Heart right ventricle (tissue), 16 donors: ENCODE measurements around the gene GPN1. TPM values are rescaled to one million over a fixed set of nuclear protein-coding genes. Genes with fewer than 3 reads are reported as not detected.

ENCODE experiments used
- ATAC-seq, 8 donors: fragments of 200-7000 bp; cut with Tn5 transposase; one replicate each; pipeline ENCODE4 v1.9.1; 2020; ENCODE audit warnings: mild to moderate bottlenecking in 8 of 8, moderate library complexity in 8 of 8, moderate number of reproducible peaks in 1 of 8
- DNase-seq, 2 donors: peaks; one replicate each; pipeline ENCODE4 v3.0.0-alpha.2; 2020
- H3K27ac ChIP-seq, 10 donors: fragments of 200-600 bp; sonication (generic) in 2 of 10; one replicate each; pipeline versions ENCODE4 v1.5.0 to v1.8.0; 2020 to 2022; ENCODE audit warnings: mild to moderate bottlenecking in 3 of 10
- H3K27me3 ChIP-seq, 7 donors: fragments of 200-600 bp; one replicate each; pipeline ENCODE4 v1.8.0; 2021 to 2022; ENCODE audit warnings: mild to moderate bottlenecking in 2 of 7
- H3K36me3 ChIP-seq, 9 donors: fragments of 200-600 bp; sonication (generic) in 1 of 9; one replicate each; pipeline versions ENCODE4 v1.5.0 to v1.8.0; 2020 to 2022; ENCODE audit warnings: mild to moderate bottlenecking in 2 of 9
- H3K4me1 ChIP-seq, 9 donors: fragments of 200-600 bp; sonication (generic) in 1 of 9; one replicate each; pipeline versions ENCODE4 v1.5.0 to v1.8.0; 2020 to 2022; ENCODE audit warnings: mild to moderate bottlenecking in 4 of 9
- H3K4me3 ChIP-seq, 10 donors: fragments of 200-600 bp; sonication (generic) in 2 of 10; one replicate each; pipeline versions ENCODE4 v1.5.0 to v1.8.0; 2020 to 2022; ENCODE audit warnings: mild to moderate bottlenecking in 7 of 10, moderate library complexity in 2 of 10
- H3K9me3 ChIP-seq, 11 donors: fragments of 200-600 bp in 10 of 11; sonication (generic) in 2 of 11; one replicate each; pipeline versions ENCODE4 v1.5.0 to v1.8.0; 2013 to 2022; ENCODE audit warnings: mild to moderate bottlenecking in 2 of 11, control low read depth in 1 of 11, moderate library complexity in 1 of 11
- WGBS, 2 donors: extraction: QIAGEN DNeasy Blood & Tissue Kit; methylation state at CpG; one replicate each; pipeline ENCODE4 v1.1.7; 2013; ENCODE audit warnings: inconsistent platforms in 1 of 2; 5-methylcytosine and 5-hydroxymethylcytosine counted together
- intact Hi-C, 10 donors: fragments of 100-400 bp; cut with DNase I; formaldehyde crosslinking; loops; one replicate each; pipeline versions ENCODE4 v1.11.1 to v1.14.2; 2022
- polyA plus RNA-seq, 2 donors: library from polyadenylated mRNA; stranded (reverse); fragments of 200-250 nt; gene quantifications; one replicate each; pipeline ENCODE4 v1.2.3, GENCODE V29; 2013
- total RNA-seq, 10 donors: library from RNA; stranded (reverse); fragmentation: NEBNext Ultra II Directional in 3 of 10; extraction: Animal tissue kit (Norgen Biotek cat#: 25700) in 3 of 10; gene quantifications; one replicate each; pipeline versions ENCODE4 v1.2.1 to v1.2.4, GENCODE V29; 2021 to 2023
- TF ChIP-seq, protein P1 (sequence below), 9 donors: fragments of 200-600 bp; sonication (generic) in 2 of 9; IDR thresholded peaks; one replicate each; pipeline versions ENCODE4 v1.5.0 to v1.8.0; 2021 to 2022; ENCODE audit warnings: antibody characterized with exemption in 9 of 9, mild to moderate bottlenecking in 5 of 9, moderate library complexity in 1 of 9
- donor health status: Arrhythmogenic right ventricular cardiomyopathy.
- donor health status: ischemic (EF 13 %, LVEDD 7.1; RV severe dilation, severe dysfunction).
- donor health status: healthy with polysubstance abuse.
- donor health status: DM: no; HTN: yes; CAD: no.
- donor health status: DM: no; HTN: no; CAD: no.
- donor health status: ischemic (EF 25% LVEDD 6.9; RV normal size, moderate dysfunction).
- donor health status: ischemic (EF 25% LVEDD 5.7; RV mildly dilated, moderate dysfunction).
- donor health status: healthy.
- donor health status: DM: yes; HTN: yes; CAD: no.
- donor health status: Ischemic cardiomyopathy.
- donor health status: ischemic (EF 35%, LVEDD 5.7; RV mildly dilated, moderate dysfunction).
- donor health status: nonischemic (EF 11% LVEDD 7.7; RV severe dilation, severe dysfunction).
- donor health status: DM: yes; HTN: yes; CAD: no.
- donor health status: PGD.
- donor health status: ischemic (EF 29% LVEDD 5.4; RV normal size, mild dysfunction).
- donor health status: nonischemic (EF 23%, LVEDD 6.1; RV moderate dilation, normal function).

The GPN1 gene
- total and polyA plus RNA-seq, 12 donors: 6.5 to 25.6 (median 19.7) TPM

DNA sequence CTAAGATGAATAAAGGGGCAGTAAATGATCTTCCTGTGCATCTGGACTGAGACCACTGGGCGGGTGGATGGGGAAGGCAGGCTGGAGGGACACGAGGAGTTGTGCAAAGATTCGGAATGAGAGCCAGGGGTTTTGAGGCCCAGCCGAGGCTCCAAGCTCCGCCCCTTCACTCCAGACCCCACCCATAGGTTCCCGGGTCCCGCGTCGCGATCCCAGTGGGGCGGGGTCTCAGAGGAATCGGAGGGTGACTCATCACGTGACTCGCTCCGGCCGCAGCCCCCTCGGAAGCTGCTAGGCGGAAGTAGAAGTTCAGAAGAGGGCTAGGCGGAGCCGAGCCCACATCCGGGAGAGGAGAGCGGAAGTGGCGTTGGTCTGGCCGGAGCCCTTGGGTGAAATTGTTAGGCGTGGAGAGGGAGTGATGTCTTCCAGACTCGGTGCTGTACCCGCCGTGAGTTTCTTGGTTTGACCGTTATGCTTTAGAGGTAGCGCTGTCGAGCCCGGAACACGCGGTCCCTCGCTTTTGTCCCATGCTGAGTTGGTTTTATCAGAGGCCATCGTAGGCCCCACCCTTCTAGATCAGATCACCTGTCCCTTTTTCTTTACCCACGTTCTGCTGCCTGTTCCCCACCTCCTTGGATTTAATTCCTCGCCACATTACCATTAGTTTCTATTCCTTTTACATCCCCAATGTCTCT lies 46.0 kb upstream of the GPN1 start, which contains the start of gene ZNF512:
TSS of gene ZNF512 (plus strand) at position 348 of the 695 bp plus-strand sequence. CDS start at position 419, 71 bp downstream.
- TF ChIP-seq, protein P1, sequence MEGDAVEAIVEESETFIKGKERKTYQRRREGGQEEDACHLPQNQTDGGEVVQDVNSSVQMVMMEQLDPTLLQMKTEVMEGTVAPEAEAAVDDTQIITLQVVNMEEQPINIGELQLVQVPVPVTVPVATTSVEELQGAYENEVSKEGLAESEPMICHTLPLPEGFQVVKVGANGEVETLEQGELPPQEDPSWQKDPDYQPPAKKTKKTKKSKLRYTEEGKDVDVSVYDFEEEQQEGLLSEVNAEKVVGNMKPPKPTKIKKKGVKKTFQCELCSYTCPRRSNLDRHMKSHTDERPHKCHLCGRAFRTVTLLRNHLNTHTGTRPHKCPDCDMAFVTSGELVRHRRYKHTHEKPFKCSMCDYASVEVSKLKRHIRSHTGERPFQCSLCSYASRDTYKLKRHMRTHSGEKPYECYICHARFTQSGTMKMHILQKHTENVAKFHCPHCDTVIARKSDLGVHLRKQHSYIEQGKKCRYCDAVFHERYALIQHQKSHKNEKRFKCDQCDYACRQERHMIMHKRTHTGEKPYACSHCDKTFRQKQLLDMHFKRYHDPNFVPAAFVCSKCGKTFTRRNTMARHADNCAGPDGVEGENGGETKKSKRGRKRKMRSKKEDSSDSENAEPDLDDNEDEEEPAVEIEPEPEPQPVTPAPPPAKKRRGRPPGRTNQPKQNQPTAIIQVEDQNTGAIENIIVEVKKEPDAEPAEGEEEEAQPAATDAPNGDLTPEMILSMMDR (IDR thresholded peaks at IDR 0.05): peak in 1 of 9 donors; percentile 10
- whole genome bisulfite sequencing, 2 donors: 1% methylated on average over 38 of the region's 38 CpGs
- peaks cover 0 to 33% (median 12%) of the 10 kb centered on the region in 11 donors for H3K9me3 ChIP-seq
- H3K36me3 ChIP-seq: no peaks in the 10 kb centered on the region
- peak within 1 kb of the TSS; percentile 45 to 91 (median 72) for H3K4me3 ChIP-seq
- H3K27ac ChIP-seq: peak within 1 kb of the TSS in 9 of 10 donors; percentile 40 to 85 (median 75)
- intact Hi-C loops: loop anchor here in 2 of 10 donors (5.0 to 10.0 kb wide), 3 partner anchors 88 to 158 kb away; partner anchors contain the start of genes FNDC4 (in 1 of the 2), GCKR (in 1 of the 2) and NRBP1 (in 1 of the 2)
- H3K4me1 ChIP-seq: peaks cover 0 to 34% (median 20%) of the 10 kb centered on the region in 9 donors
- DNase-seq: peak; percentile 89
- H3K27me3 ChIP-seq: no peaks in the 10 kb centered on the region
- ATAC-seq: peak; percentile 95 to 98 (median 97)

DNA sequence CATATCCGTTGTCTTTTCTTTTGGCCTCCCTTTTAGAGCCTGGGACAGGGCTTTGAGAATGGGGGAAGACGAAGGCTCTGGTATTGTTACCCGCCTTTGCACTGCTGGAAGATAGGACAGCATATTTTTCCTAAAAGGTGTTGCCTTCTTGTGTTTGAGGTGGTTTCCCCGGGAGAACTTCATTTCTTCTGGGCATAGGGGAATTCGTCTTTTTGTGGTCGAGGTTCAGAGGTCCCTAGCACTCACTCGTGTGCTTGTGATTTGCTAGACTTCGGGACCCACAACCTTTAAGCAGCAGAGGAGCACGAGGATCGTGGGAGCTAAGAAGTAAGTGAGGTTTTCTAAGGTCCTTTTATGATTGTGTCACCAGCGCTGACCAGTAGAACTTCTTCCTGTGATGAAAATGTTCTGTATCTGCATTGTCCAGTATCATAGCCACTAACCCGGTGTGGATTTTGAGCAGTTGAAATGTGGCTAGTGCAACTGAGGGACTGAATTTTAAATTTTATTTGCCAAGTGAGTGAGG lies 45.4 kb upstream of the GPN1 start:
- ATAC-seq (peak in 4 of 8 donors; percentile 3 to 16 (median 13)), DNase-seq (no peak)
- H3K9me3 ChIP-seq: peaks cover 0 to 33% (median 9%) of the 10 kb centered on the region in 11 donors
- H3K4me3 ChIP-seq: peak overlapping the region; percentile 45 to 91 (median 72)
- peaks cover 0 to 39% (median 20%) of the 10 kb centered on the region in 9 donors for H3K4me1 ChIP-seq
- H3K36me3 ChIP-seq: no peaks in the 10 kb centered on the region
- no peaks in the 10 kb centered on the region for H3K27me3 ChIP-seq
- intact Hi-C loops: loop anchor here in 2 of 10 donors (5.0 to 10.0 kb wide), 3 partner anchors 89 to 159 kb away; partner anchors contain the start of genes FNDC4 (in 1 of the 2), GCKR (in 1 of the 2) and NRBP1 (in 1 of the 2)
- 5 to 6% methylated on average over 12 of the region's 12 CpGs for WGBS, 2 donors
- peak overlapping the region in 9 of 10 donors; percentile 40 to 85 (median 75) for H3K27ac ChIP-seq
- TF ChIP-seq, protein P1 (IDR thresholded peaks at IDR 0.05): no peak

DNA sequence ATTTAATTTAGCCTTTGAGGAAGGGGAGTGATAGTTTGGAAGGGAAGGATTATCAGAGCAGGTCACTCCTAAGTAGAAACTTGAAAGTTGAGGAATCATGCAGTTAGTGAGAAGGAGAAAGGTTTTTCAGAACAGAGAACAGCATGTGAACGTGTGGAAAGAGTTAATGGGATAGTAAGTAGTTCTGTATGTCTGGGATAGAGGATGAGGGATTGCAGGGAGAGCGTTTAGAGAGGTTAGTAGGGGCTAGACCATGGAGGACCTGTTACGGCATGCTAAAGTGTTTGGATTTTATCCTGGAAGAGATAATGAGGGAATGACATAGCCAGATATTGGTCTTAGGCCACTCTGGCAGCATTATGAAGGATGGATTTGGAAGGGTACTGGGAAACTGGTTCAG lies 44.3 kb upstream of the GPN1 start:
- Histone ChIP-seq H3K36me3 (no peaks in the 10 kb centered on the region), H3K27me3 (no peaks in the 10 kb centered on the region), H3K4me1 (peaks cover 0 to 39% (median 20%) of the 10 kb centered on the region in 9 donors), H3K9me3 (peaks cover 0 to 32% (median 7%) of the 10 kb centered on the region in 11 donors), H3K4me3 (peak overlapping the region in 1 of 10 donors; percentile 91), H3K27ac (no peak overlapping the region)
- ATAC-seq: no peak
- no peak for DNase-seq
- 72 to 73% methylated on average over 3 of the region's 3 CpGs for WGBS, 2 donors
- intact Hi-C loops: loop anchor here in 2 of 10 donors (5.0 to 10.0 kb wide), 3 partner anchors 90 to 160 kb away; partner anchors contain the start of genes FNDC4 (in 1 of the 2), GCKR (in 1 of the 2) and NRBP1 (in 1 of the 2)
- TF ChIP-seq, protein P1 (IDR thresholded peaks at IDR 0.05): no peak

DNA sequence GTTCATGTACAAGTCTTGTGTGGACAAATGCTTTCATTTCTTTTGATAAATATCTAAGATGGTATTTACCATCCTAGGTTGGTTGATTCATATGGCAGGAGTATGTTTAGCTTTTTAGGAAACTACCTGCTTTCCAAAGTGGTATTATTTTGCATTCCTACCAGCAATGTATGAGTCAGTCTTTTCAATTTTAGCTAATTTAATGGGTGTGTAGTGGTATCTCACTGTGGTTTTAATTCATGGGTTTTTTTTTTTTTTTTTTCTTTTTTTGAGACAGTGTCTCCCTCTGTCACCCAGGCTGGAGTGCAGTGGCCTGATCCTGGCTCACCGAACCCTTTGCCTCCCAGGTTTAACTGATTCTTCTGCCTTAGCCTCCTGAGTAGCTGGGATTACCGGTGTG lies 41.8 kb upstream of the GPN1 start:
- intact Hi-C loops: loop anchor here in 1 of 10 donors (10.0 kb wide), 2 partner anchors 92 to 162 kb away; partner anchors contain the start of genes FNDC4, GCKR and NRBP1
- 97 to 100% methylated on average over 2 of the region's 2 CpGs for WGBS, 2 donors
- peaks cover 0 to 43% (median 20%) of the 10 kb centered on the region in 9 donors for H3K4me1 ChIP-seq

More for the DNA sequence above, 41.8 kb upstream of the GPN1 start:
- peaks cover 0 to 42% (median 10%) of the 10 kb centered on the region in 11 donors for H3K9me3 ChIP-seq
- no peak overlapping the region for H3K4me3 ChIP-seq
- H3K27ac ChIP-seq: no peak overlapping the region
- peaks cover 0 to 13% (median 0%) of the 10 kb centered on the region in 9 donors for H3K36me3 ChIP-seq
- no peaks in the 10 kb centered on the region for H3K27me3 ChIP-seq
- TF ChIP-seq, protein P1 (IDR thresholded peaks at IDR 0.05): no peak
- DNase-seq (no peak), ATAC-seq (no peak)
